ENCODE data around the gene TRMU.
A peak's percentile ranks its signal among the peaks of the same experiment; 100 is the strongest.

Gene TRMU

GRCh38 chr22:46292173-46292572 lies 43.3 kb upstream of the TRMU start:
- H3K4me3 ChIP-seq (ENCODE audit: extremely low read depth, insufficient read depth, low read length, poor library complexity, severe bottlenecking): no peak overlapping the region
- no peaks in the 10 kb centered on the region for H3K9me3 ChIP-seq (ENCODE audit: control insufficient read depth, low read length)
- peaks cover 4% of the 10 kb centered on the region for H3K4me1 ChIP-seq (ENCODE audit: control insufficient read depth, insufficient read depth, low read length, poor library complexity, severe bottlenecking)
- peaks cover 21% of the 10 kb centered on the region for H3K36me3 ChIP-seq (ENCODE audit: control insufficient read depth, insufficient read depth, low read length)
- 93 to 100% methylated on average over 2 to 3 of the region's 3 CpGs for WGBS, 2 experiments (ENCODE audit: insufficient coverage in 2 of 2)
- no peak overlapping the region for H3K27ac ChIP-seq (ENCODE audit: low read depth, low read length, severe bottlenecking)

- peaks cover 4% of the 10 kb centered on the region for H3K4me1 ChIP-seq (ENCODE audit: control insufficient read depth, insufficient read depth, low read length, poor library complexity, severe bottlenecking)
- no peak overlapping the region for H3K27ac ChIP-seq (ENCODE audit: low read depth, low read length, severe bottlenecking)
- peaks cover 21% of the 10 kb centered on the region for H3K36me3 ChIP-seq (ENCODE audit: control insufficient read depth, insufficient read depth, low read length)
- H3K9me3 ChIP-seq (ENCODE audit: control insufficient read depth, low read length): no peaks in the 10 kb centered on the region
- WGBS, 2 experiments (ENCODE audit: insufficient coverage in 2 of 2): 97 to 98% methylated on average over 14 of the region's 14 CpGs
- H3K4me3 ChIP-seq (ENCODE audit: extremely low read depth, insufficient read depth, low read length, poor library complexity, severe bottlenecking): no peak overlapping the region
Measured at GRCh38 chr22:46292732-46293131, 42.8 kb upstream of the TRMU start.

- Histone ChIP-seq H3K9me3 (ENCODE audit: control insufficient read depth, low read length) (no peaks in the 10 kb centered on the region), H3K4me3 (ENCODE audit: extremely low read depth, insufficient read depth, low read length, poor library complexity, severe bottlenecking) (no peak overlapping the region), H3K27ac (ENCODE audit: low read depth, low read length, severe bottlenecking) (no peak overlapping the region), H3K4me1 (ENCODE audit: control insufficient read depth, insufficient read depth, low read length, poor library complexity, severe bottlenecking) (peaks cover 6% of the 10 kb centered on the region), H3K36me3 (ENCODE audit: control insufficient read depth, insufficient read depth, low read length) (peaks cover 27% of the 10 kb centered on the region)
- 77 to 90% methylated on average over 10 to 11 of the region's 11 CpGs for WGBS, 2 experiments (ENCODE audit: insufficient coverage in 2 of 2)
Measured at GRCh38 chr22:46293577-46294260, 41.8 kb upstream of the TRMU start.

GRCh38 chr22:46294784-46295183 lies 40.7 kb upstream of the TRMU start:
- H3K4me1 ChIP-seq (ENCODE audit: control insufficient read depth, insufficient read depth, low read length, poor library complexity, severe bottlenecking): peaks cover 8% of the 10 kb centered on the region
- H3K4me3 ChIP-seq (ENCODE audit: extremely low read depth, insufficient read depth, low read length, poor library complexity, severe bottlenecking): no peak overlapping the region
- H3K27ac ChIP-seq (ENCODE audit: low read depth, low read length, severe bottlenecking): no peak overlapping the region
- WGBS, 2 experiments (ENCODE audit: insufficient coverage in 2 of 2): 91 to 96% methylated on average over 2 of the region's 2 CpGs
- H3K36me3 ChIP-seq (ENCODE audit: control insufficient read depth, insufficient read depth, low read length): peaks cover 38% of the 10 kb centered on the region
- H3K9me3 ChIP-seq (ENCODE audit: control insufficient read depth, low read length): no peaks in the 10 kb centered on the region

- Histone ChIP-seq H3K4me3 (ENCODE audit: extremely low read depth, insufficient read depth, low read length, poor library complexity, severe bottlenecking) (peak overlapping the region; percentile 77), H3K9me3 (ENCODE audit: control insufficient read depth, low read length) (no peaks in the 10 kb centered on the region), H3K4me1 (ENCODE audit: control insufficient read depth, insufficient read depth, low read length, poor library complexity, severe bottlenecking) (peaks cover 8% of the 10 kb centered on the region), H3K36me3 (ENCODE audit: control insufficient read depth, insufficient read depth, low read length) (peaks cover 43% of the 10 kb centered on the region), H3K27ac (ENCODE audit: low read depth, low read length, severe bottlenecking) (no peak overlapping the region)
- WGBS, 2 experiments (ENCODE audit: insufficient coverage in 2 of 2): 75 to 89% methylated on average over 2 to 3 of the region's 4 CpGs
Measured at GRCh38 chr22:46295277-46295971, 40.1 kb upstream of the TRMU start.

GRCh38 chr22:46296257-46297150 lies 39.0 kb upstream of the TRMU start, which contains the start of gene GTSE1:
GTSE1 (plus strand) TSS chr22:46296870; CDS start chr22:46297401, 531 bp downstream.
- Histone ChIP-seq H3K36me3 (ENCODE audit: control insufficient read depth, insufficient read depth, low read length) (peaks cover 46% of the 10 kb centered on the region), H3K27ac (ENCODE audit: low read depth, low read length, severe bottlenecking) (peak within 1 kb of the TSS; percentile 67), H3K4me1 (ENCODE audit: control insufficient read depth, insufficient read depth, low read length, poor library complexity, severe bottlenecking) (peaks cover 8% of the 10 kb centered on the region), H3K4me3 (ENCODE audit: extremely low read depth, insufficient read depth, low read length, poor library complexity, severe bottlenecking) (peak within 1 kb of the TSS; percentile 77), H3K9me3 (ENCODE audit: control insufficient read depth, low read length) (no peaks in the 10 kb centered on the region)
- 0 to 1% methylated on average over 62 to 72 of the region's 76 CpGs for WGBS, 2 experiments (ENCODE audit: insufficient coverage in 2 of 2)

- Histone ChIP-seq H3K4me3 (ENCODE audit: extremely low read depth, insufficient read depth, low read length, poor library complexity, severe bottlenecking) (peak overlapping the region; percentile 77), H3K9me3 (ENCODE audit: control insufficient read depth, low read length) (no peaks in the 10 kb centered on the region), H3K36me3 (ENCODE audit: control insufficient read depth, insufficient read depth, low read length) (peaks cover 48% of the 10 kb centered on the region), H3K27ac (ENCODE audit: low read depth, low read length, severe bottlenecking) (peak overlapping the region; percentile 49), H3K4me1 (ENCODE audit: control insufficient read depth, insufficient read depth, low read length, poor library complexity, severe bottlenecking) (peaks cover 8% of the 10 kb centered on the region)
- 0 to 1% methylated on average over 19 to 26 of the region's 32 CpGs for WGBS, 2 experiments (ENCODE audit: insufficient coverage in 2 of 2)
Measured at GRCh38 chr22:46297151-46297812, 38.2 kb upstream of the TRMU start.

GRCh38 chr22:46299101-46299500 lies 36.4 kb upstream of the TRMU start:
- no peaks in the 10 kb centered on the region for H3K9me3 ChIP-seq (ENCODE audit: control insufficient read depth, low read length)
- H3K27ac ChIP-seq (ENCODE audit: low read depth, low read length, severe bottlenecking): no peak overlapping the region
- H3K36me3 ChIP-seq (ENCODE audit: control insufficient read depth, insufficient read depth, low read length): peaks cover 50% of the 10 kb centered on the region
- no peak overlapping the region for H3K4me3 ChIP-seq (ENCODE audit: extremely low read depth, insufficient read depth, low read length, poor library complexity, severe bottlenecking)
- WGBS, 2 experiments (ENCODE audit: insufficient coverage in 2 of 2): 95 to 97% methylated on average over 12 to 13 of the region's 13 CpGs
- peaks cover 4% of the 10 kb centered on the region for H3K4me1 ChIP-seq (ENCODE audit: control insufficient read depth, insufficient read depth, low read length, poor library complexity, severe bottlenecking)

GRCh38 chr22:46300491-46300890 lies 35.0 kb upstream of the TRMU start:
- no peak overlapping the region for H3K27ac ChIP-seq (ENCODE audit: low read depth, low read length, severe bottlenecking)
- H3K9me3 ChIP-seq (ENCODE audit: control insufficient read depth, low read length): no peaks in the 10 kb centered on the region
- H3K4me3 ChIP-seq (ENCODE audit: extremely low read depth, insufficient read depth, low read length, poor library complexity, severe bottlenecking): no peak overlapping the region
- 100% methylated on average over 4 to 5 of the region's 7 CpGs for WGBS, 2 experiments (ENCODE audit: insufficient coverage in 2 of 2)
- H3K36me3 ChIP-seq (ENCODE audit: control insufficient read depth, insufficient read depth, low read length): peaks cover 56% of the 10 kb centered on the region
- H3K4me1 ChIP-seq (ENCODE audit: control insufficient read depth, insufficient read depth, low read length, poor library complexity, severe bottlenecking): peaks cover 4% of the 10 kb centered on the region

GRCh38 chr22:46303347-46303965 lies 32.1 kb upstream of the TRMU start:
- no peak overlapping the region for H3K27ac ChIP-seq (ENCODE audit: low read depth, low read length, severe bottlenecking)
- no peak overlapping the region for H3K4me3 ChIP-seq (ENCODE audit: extremely low read depth, insufficient read depth, low read length, poor library complexity, severe bottlenecking)
- 90% methylated on average over 4 of the region's 7 CpGs for WGBS, 2 experiments (ENCODE audit: insufficient coverage in 2 of 2)
- H3K36me3 ChIP-seq (ENCODE audit: control insufficient read depth, insufficient read depth, low read length): peaks cover 69% of the 10 kb centered on the region
- H3K9me3 ChIP-seq (ENCODE audit: control insufficient read depth, low read length): no peaks in the 10 kb centered on the region
- H3K4me1 ChIP-seq (ENCODE audit: control insufficient read depth, insufficient read depth, low read length, poor library complexity, severe bottlenecking): peaks cover 4% of the 10 kb centered on the region

Data from mesodermal cell (in vitro differentiated cells).